ENCODE data around the gene KIF7. TPM values are rescaled to one million over a fixed set of nuclear protein-coding genes. Genes with fewer than 3 reads are reported as not detected.

Gene KIF7
- total and polyA plus RNA-seq, 2 donors (not counting 3 experiments of a cell fraction or from before 2014, with no cell fraction given): 4.2 to 11.3 TPM

DNA sequence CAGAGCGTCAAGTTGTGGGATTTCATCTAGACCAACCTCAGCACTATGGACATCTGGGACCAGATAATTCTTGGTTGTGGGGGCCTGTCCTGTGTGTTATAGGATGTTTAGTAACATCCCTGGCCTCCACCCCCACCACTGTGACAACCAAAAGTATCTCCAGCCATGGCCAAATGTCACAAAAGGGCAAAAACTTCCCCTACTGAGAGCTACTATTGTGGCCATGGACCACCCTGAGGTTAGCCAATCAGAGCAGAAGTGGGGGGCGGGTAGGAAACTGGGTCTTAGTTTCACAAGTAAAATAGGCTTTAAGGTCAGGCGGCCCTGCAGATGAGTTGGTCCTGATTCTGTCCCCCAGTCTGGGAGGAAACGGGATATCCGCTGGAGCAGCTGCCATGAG lies 25.4 kb downstream of the KIF7 start:
- no peak for FAIRE-seq
- no peaks in the 10 kb centered on the region for H3K9me1 ChIP-seq (replicated peaks; ENCODE audit: control insufficient read depth, extremely low read depth, insufficient read depth, low read length)
- no peaks in the 10 kb centered on the region for H3K27me3 ChIP-seq (ENCODE audit: control insufficient read depth in 2 of 2, insufficient read depth in 2 of 2, low read length in 2 of 2)
- no peaks in the 10 kb centered on the region for H3K9me3 ChIP-seq (replicated peaks; ENCODE audit: control insufficient read depth, insufficient read depth, low read length)
- dilution Hi-C loops (cut with MboI; ENCODE audit: extremely low pct_ligation_motif_present, low sequenced_read_pairs): no loop called here
- H3K4me1 ChIP-seq (ENCODE audit: control insufficient read depth, extremely low read depth, insufficient read depth, low read length): no peaks in the 10 kb centered on the region
- no peak overlapping the region for H3K4me2 ChIP-seq (ENCODE audit: insufficient read depth, low read length)
- no peaks in the 10 kb centered on the region for H3K79me2 ChIP-seq (ENCODE audit: control insufficient read depth, insufficient read depth, low read length)
- TF ChIP-seq EZH2 (IDR thresholded peaks at IDR 0.05; ENCODE audit: borderline replicate concordance, low read depth, low read length, severe bottlenecking) (no peak), POLR2AphosphoS5 (IDR thresholded peaks at IDR 0.05; ENCODE audit: insufficient read depth, low read depth, low read length) (no peak), POLR2A (IDR thresholded peaks at IDR 0.05; ENCODE audit: low read depth, low read length) (no peak), GATA2 (IDR thresholded peaks at IDR 0.05; ENCODE audit: insufficient read depth, insufficient read length, low read depth, low read length) (no peak), MYC (IDR thresholded peaks at IDR 0.05; ENCODE audit: low read depth, low read length) (no peak), FOS (IDR thresholded peaks at IDR 0.05; ENCODE audit: borderline replicate concordance, insufficient read depth, low read length) (no peak), JUN (IDR thresholded peaks at IDR 0.05; ENCODE audit: borderline replicate concordance, insufficient read depth, insufficient read length, low read depth) (no peak)
- TF ChIP-seq, protein P1, sequence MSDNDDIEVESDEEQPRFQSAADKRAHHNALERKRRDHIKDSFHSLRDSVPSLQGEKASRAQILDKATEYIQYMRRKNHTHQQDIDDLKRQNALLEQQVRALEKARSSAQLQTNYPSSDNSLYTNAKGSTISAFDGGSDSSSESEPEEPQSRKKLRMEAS (IDR thresholded peaks at IDR 0.05; ENCODE audit: insufficient read depth, insufficient read length): no peak
- TF ChIP-seq, protein P2, sequence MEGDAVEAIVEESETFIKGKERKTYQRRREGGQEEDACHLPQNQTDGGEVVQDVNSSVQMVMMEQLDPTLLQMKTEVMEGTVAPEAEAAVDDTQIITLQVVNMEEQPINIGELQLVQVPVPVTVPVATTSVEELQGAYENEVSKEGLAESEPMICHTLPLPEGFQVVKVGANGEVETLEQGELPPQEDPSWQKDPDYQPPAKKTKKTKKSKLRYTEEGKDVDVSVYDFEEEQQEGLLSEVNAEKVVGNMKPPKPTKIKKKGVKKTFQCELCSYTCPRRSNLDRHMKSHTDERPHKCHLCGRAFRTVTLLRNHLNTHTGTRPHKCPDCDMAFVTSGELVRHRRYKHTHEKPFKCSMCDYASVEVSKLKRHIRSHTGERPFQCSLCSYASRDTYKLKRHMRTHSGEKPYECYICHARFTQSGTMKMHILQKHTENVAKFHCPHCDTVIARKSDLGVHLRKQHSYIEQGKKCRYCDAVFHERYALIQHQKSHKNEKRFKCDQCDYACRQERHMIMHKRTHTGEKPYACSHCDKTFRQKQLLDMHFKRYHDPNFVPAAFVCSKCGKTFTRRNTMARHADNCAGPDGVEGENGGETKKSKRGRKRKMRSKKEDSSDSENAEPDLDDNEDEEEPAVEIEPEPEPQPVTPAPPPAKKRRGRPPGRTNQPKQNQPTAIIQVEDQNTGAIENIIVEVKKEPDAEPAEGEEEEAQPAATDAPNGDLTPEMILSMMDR (IDR thresholded peaks at IDR 0.05; ENCODE audit: extremely low read depth in 1 of 2, insufficient read depth in 1 of 2, low read depth in 1 of 2, low read length in 2 of 2): no peak
- BruUV-seq (replicated peaks): no TSS peak
- H3K4me3 ChIP-seq (replicated peaks in 1 of 3; ENCODE audit: insufficient read depth in 1 of 3, low read depth in 1 of 3, low read length in 3 of 3): no peak overlapping the region
- no peak for DNase-seq (ENCODE audit: low read depth, low spot score)
- peaks cover 10 to 52% of the 10 kb centered on the region in 2 experiments for H3K36me3 ChIP-seq (ENCODE audit: control insufficient read depth in 2 of 2, extremely low read depth in 1 of 2, insufficient read depth in 2 of 2, low read length in 2 of 2)
- no peak overlapping the region for H3K27ac ChIP-seq (ENCODE audit: insufficient read depth, low read depth, low read length)
- intact Hi-C loops (cut with micrococcal nuclease): no loop called here
- no peak overlapping the region for H3K9ac ChIP-seq (replicated peaks; ENCODE audit: extremely low read depth, insufficient read depth, low read length)
- POLR2A ChIA-PET: no interaction called here
- CTCF ChIA-PET: interaction anchor here (1.4 kb wide), 1 partner anchor 18 kb away, joined by 4 read pairs; no protein-coding TSS in a partner anchor
- no peak overlapping the region for H2AFZ ChIP-seq (ENCODE audit: low read depth, low read length)
- H4K20me1 ChIP-seq (replicated peaks; ENCODE audit: control insufficient read depth, extremely low read depth, insufficient read depth, low read length): no peaks in the 10 kb centered on the region

Data from endothelial cell of umbilical vein (primary cell).